HG02981 (cell line): ENCODE results near the gene ZDBF2.
"Not testable (repeated sequence)": the region's sequence is repeated elsewhere in the genome, so short reads cannot be mapped to it uniquely, and the experiment has no call there.

Experiments used
- ATAC-seq: cut with Tn5 transposase; IDR thresholded peaks from one replicate; pipeline ENCODE4 v1.9.1; 2021; ENCODE audit warnings: mild to moderate bottlenecking, moderate library complexity; ENCODE audit not compliant: unreplicated experiment

The ZDBF2 gene

DNA sequence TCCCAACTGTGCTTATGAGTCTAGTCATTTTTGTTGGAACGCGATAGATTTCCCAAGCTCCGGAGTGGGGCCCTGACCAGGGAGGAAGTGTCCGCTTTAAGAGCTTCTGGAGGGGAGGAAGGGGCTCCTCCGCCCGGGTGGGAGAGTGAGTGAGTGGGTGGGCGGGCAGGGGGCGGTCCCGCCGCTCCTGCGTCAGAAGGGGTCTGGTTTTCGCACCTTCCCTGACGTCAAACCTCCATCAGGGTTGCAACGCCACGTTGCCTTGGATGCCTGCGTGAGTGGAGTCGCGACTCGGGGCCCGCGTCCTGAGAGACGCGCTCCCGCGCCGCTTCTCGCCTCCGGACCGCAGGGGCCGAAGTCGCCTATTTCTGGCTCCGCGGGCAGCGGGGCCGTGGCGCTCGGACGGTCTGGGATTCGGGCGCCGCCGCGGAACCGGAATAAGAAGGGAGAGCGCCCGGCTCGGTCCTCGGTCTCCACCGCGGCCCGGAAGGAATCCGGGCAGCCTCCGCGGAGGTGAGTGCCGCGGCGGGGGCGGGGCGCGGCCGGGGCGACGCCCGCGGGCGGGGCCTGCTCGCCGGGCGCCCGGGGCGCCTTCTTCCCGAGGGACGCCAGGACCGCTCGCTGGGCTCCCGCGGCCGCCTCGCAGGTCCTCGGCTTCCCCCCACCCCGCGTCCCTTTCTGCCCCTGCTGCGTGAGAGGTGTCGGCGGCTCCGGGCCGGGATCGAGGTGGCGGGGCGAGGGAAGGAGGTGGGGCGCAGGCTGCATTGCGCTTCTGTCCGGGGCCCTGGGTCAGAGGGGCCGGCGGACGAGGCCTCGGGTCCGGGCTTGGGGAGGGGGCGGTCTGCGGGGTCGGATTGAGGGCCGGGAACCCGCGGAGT lies at the start of gene ZDBF2:
ZDBF2 (plus strand) TSS at position 230 of the 878 bp plus-strand sequence. CDS start 7,187 bp downstream, outside the sequence.
- ATAC-seq: peak; percentile 71

GRCh38 chr2:206225435-206226232 lies 48.8 kb upstream of the ZDBF2 start:
- peak; percentile 92 for ATAC-seq

GRCh38 chr2:206228636-206229035 lies 45.8 kb upstream of the ZDBF2 start:
- not testable (repeated sequence) for ATAC-seq

DNA sequence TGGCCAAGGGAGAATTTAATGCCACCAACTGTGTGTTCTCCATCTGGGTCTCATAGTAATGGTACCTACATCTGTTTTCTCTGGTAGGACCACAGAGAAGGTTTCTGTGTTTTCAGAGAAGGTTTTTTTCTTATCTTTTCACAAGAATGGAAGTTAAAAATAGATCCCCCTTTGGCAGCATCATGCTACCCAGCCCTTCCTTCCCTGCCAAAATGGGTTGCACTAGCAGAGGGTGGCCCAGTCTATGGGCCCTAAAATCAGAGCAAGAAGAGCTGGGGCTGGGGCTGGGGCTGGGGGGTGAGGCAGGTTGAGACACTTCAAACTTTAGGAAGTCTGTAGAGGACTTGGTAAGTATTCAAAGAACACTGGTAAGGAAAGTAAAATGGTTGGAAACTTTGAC lies 44.8 kb upstream of the ZDBF2 start:
- no peak for ATAC-seq

GRCh38 chr2:206230060-206230762 lies 44.3 kb upstream of the ZDBF2 start:
- no peak for ATAC-seq

DNA sequence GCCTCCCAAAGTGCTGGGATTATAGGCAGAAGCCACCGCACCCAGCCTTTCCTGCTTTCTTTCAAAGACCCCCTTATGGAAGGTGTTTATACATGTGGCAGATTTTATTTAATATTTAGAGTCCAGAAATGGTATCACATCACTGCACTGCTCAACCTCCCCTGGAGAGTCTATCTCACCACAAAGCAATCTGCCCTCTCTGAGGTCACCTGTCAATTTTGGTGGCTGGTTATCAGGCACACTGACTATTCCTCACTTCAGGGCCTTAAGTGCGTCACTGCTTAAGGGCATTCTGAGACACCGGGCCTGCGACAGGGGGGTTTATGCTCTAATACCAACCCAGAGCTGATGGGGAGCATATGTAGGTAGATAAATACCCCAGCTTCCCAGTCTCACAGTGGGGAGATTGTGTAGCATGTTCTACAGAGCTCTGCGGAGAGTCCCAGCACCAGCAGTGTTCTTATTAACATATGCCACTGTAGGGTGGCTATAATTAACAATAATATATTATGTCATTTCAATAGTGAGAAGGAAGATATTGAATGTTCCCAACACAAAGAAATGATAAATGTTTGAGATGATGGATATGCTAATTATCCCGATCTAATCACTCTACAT lies 42.7 kb upstream of the ZDBF2 start:
- no peak for ATAC-seq

DNA sequence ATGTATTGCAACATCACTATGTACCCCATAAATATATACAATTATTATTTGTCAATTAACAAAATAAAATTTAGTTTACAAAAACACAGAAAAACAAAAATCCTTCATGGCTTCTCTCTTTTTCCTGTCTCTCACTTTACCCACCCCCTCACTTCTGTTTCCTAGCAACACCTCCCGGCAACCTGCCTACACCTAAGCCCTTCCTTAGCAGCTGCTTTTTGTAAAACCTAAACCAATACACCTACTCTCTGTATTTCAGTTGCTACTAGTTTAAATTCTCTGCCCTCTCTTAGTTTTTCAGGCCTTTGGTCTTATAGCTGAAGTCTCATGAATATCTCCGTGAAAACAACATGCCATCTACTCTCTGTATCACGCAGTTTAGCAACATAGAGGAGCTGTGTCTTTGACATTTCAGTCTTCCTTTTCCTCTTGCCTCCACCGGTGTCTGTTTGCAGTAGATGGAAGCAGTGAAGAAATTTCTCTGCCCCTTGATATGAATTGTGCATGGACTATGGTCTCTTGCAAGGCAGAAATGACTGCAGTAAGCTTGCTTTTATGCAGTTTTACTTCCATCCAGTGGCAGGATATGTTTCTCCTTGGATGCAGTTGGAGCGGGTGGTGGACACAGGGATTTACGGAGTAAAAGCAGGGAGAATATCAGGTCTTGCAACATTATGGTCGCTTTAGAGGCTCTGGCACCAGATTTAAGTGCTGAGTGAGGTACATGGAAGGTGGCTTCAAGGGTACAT lies 42.0 kb upstream of the ZDBF2 start:
- ATAC-seq: no peak

DNA sequence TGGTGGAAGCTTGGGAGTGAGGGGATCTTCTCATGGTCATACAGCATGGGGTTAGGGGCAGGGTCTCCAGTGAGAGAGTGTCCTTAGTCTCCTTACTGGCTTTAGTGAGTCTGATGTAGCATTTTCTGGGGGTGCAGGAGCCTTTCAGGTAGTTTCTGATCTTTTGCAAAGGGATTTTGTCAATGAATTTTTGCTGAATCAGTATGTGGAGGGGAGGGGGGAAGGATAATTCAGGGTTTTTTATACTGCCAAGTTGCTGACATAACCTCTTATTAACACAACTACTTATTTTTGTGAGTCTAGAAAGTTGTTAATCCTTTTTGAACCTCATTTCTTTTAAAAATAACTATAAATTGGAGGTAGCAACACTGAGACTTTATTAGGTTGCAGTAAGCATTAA lies 35.3 kb upstream of the ZDBF2 start:
- no peak for ATAC-seq

- no peak for ATAC-seq
Measured at GRCh38 chr2:206240327-206240726, 34.1 kb upstream of the ZDBF2 start.

- no peak for ATAC-seq
Measured at GRCh38 chr2:206241736-206242135, 32.7 kb upstream of the ZDBF2 start.

GRCh38 chr2:206245265-206245672 lies 29.2 kb upstream of the ZDBF2 start:
- peak; percentile 62 for ATAC-seq

- ATAC-seq: peak; percentile 33
Measured at GRCh38 chr2:206250041-206250897, 24.2 kb upstream of the ZDBF2 start.

DNA sequence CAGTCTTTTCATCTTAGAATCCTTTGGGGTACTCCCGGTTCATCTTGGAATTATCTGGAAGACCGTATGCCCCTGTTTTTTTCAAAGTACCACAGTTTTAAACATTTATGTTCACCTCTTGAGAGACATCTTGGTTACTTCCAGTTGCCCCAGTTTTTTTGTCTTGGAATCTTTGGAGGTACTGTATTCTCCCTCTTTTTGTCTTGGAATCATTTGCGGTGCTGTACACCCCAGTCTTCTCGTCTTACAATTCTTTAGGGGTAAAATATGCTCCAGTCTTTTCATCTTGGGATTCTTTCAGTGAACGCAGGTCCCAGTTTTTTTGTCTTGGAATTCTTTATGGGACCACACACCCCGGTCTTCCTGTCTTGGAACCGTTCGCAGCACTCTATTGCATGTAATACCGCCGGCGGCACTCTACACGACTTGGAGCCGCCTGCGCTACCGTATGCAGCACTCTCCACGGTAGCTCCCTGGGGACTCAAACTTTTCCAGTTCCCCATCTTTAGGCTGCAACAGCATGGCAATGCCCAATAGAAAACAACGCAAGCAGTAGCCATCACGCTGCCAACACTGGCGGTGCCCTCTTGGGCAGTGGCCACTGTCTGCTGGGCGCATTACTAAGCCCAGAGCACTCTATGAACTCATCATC lies 21.2 kb upstream of the ZDBF2 start:
- no peak for ATAC-seq

DNA sequence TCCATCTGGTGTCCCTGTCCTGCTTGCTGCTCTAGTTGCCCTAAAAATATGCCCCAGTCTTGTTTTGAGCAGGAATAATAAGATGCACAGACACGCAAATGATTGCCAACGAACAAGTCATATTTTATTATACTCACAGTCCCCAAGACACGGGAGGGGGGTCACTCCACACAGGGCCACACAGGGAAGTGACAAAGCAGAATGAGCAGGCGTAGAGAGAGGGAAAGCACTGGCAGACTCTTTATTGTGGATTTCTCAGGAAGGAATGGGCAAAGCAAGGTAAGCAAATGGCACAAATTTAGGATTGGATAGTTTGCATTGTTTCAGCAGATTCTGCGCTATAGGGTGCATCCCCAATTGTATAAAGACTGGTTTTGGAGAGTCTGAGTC lies 20.7 kb upstream of the ZDBF2 start:
- no peak for ATAC-seq

DNA sequence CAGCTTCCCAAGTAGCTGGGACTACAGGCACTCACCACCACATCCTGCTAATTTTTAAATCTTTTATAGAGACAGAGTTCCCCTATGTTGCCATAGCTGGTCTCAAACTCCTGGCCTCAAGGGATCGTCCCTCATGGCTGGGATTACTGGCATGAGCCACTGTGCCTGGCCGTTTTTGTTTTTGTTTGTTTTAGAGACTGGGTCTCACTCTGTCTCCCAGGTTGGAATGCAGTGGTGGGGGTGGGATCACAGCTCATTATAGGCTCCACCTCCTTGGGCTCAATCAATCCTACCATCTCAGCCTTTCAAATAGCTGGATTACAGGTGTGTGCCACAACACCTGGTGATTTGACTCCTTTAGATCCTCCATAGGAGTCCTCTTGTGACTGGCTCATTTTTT lies 19.5 kb upstream of the ZDBF2 start:
- no peak for ATAC-seq

- no peak for ATAC-seq
Measured at GRCh38 chr2:206256706-206257205, 17.7 kb upstream of the ZDBF2 start.

GRCh38 chr2:206257350-206257749 lies 17.1 kb upstream of the ZDBF2 start:
- ATAC-seq: no peak

GRCh38 chr2:206257861-206258260 lies 16.6 kb upstream of the ZDBF2 start:
- no peak for ATAC-seq

- not testable (repeated sequence) for ATAC-seq
Measured at GRCh38 chr2:206258615-206259014, 15.8 kb upstream of the ZDBF2 start.
